ENCODE data around the gene DMPK.

Gene DMPK

GRCh38 chr19:45746866-45747265 lies 35.4 kb downstream of the DMPK start:
- Histone ChIP-seq H3K36me3 (replicated peaks; ENCODE audit: low read depth, low read length) (no peaks in the 10 kb centered on the region), H3K4me3 (ENCODE audit: low read length) (no peak overlapping the region), H3K27me3 (ENCODE audit: low read depth, low read length) (peaks cover 12% of the 10 kb centered on the region), H3K4me2 (ENCODE audit: low read length) (no peak overlapping the region), H2AFZ (ENCODE audit: low read depth, low read length) (no peak overlapping the region), H4K20me1 (ENCODE audit: insufficient read depth, low read length) (no peaks in the 10 kb centered on the region), H3K9ac (ENCODE audit: low read length) (no peak overlapping the region), H3K79me2 (ENCODE audit: low read length) (no peaks in the 10 kb centered on the region), H3K27ac (ENCODE audit: low read length) (no peak overlapping the region), H3K4me1 (ENCODE audit: low read length) (no peaks in the 10 kb centered on the region), H3K9me3 (ENCODE audit: insufficient read depth, low read length) (no peaks in the 10 kb centered on the region)
- TF ChIP-seq CTCF (IDR thresholded peaks at IDR 0.05; ENCODE audit: low read depth, low read length) (no peak), EZH2phosphoT487 (IDR thresholded peaks at IDR 0.05; ENCODE audit: low read depth) (no peak)

- no peak overlapping the region for H2AFZ ChIP-seq (ENCODE audit: low read depth, low read length)
- no peaks in the 10 kb centered on the region for H4K20me1 ChIP-seq (ENCODE audit: insufficient read depth, low read length)
- peaks cover 12% of the 10 kb centered on the region for H3K27me3 ChIP-seq (ENCODE audit: low read depth, low read length)
- no peak overlapping the region for H3K9ac ChIP-seq (ENCODE audit: low read length)
- H3K36me3 ChIP-seq (replicated peaks; ENCODE audit: low read depth, low read length), result no peaks in the 10 kb centered on the region
- H3K79me2 ChIP-seq (ENCODE audit: low read length), result no peaks in the 10 kb centered on the region
- H3K27ac ChIP-seq (ENCODE audit: low read length), result no peak overlapping the region
- H3K4me2 ChIP-seq (ENCODE audit: low read length), result no peak overlapping the region
- H3K9me3 ChIP-seq (ENCODE audit: insufficient read depth, low read length), result no peaks in the 10 kb centered on the region
- no peaks in the 10 kb centered on the region for H3K4me1 ChIP-seq (ENCODE audit: low read length)
- TF ChIP-seq EZH2phosphoT487 (IDR thresholded peaks at IDR 0.05; ENCODE audit: low read depth), result no peak
- H3K4me3 ChIP-seq (ENCODE audit: low read length), result no peak overlapping the region
These were observed 36.7 kb downstream of the DMPK start for GRCh38 chr19:45745606-45746005.

- peaks cover 12% of the 10 kb centered on the region for H3K27me3 ChIP-seq (ENCODE audit: low read depth, low read length)
- H3K4me1 ChIP-seq (ENCODE audit: low read length), result no peaks in the 10 kb centered on the region
- no peak overlapping the region for H3K27ac ChIP-seq (ENCODE audit: low read length)
- no peak overlapping the region for H3K4me3 ChIP-seq (ENCODE audit: low read length)
- TF ChIP-seq CTCF (IDR thresholded peaks at IDR 0.05; ENCODE audit: low read depth, low read length) (no peak), EZH2phosphoT487 (IDR thresholded peaks at IDR 0.05; ENCODE audit: low read depth) (no peak)
- no peak overlapping the region for H3K9ac ChIP-seq (ENCODE audit: low read length)
- no peak overlapping the region for H2AFZ ChIP-seq (ENCODE audit: low read depth, low read length)
- no peak overlapping the region for H3K4me2 ChIP-seq (ENCODE audit: low read length)
- no peaks in the 10 kb centered on the region for H3K36me3 ChIP-seq (replicated peaks; ENCODE audit: low read depth, low read length)
- no peaks in the 10 kb centered on the region for H3K9me3 ChIP-seq (ENCODE audit: insufficient read depth, low read length)
- no peaks in the 10 kb centered on the region for H3K79me2 ChIP-seq (ENCODE audit: low read length)
- no peaks in the 10 kb centered on the region for H4K20me1 ChIP-seq (ENCODE audit: insufficient read depth, low read length)
These were observed 39.3 kb downstream of the DMPK start for GRCh38 chr19:45742969-45743368.

GRCh38 chr19:45739498-45740439 lies 42.5 kb downstream of the DMPK start:
- H3K36me3 ChIP-seq (replicated peaks; ENCODE audit: low read depth, low read length), result no peaks in the 10 kb centered on the region
- TF ChIP-seq CTCF (IDR thresholded peaks at IDR 0.05; ENCODE audit: low read depth, low read length), result no peak
- TF ChIP-seq EZH2phosphoT487 (IDR thresholded peaks at IDR 0.05; ENCODE audit: low read depth), result no peak
- no peak overlapping the region for H3K9ac ChIP-seq (ENCODE audit: low read length)
- H4K20me1 ChIP-seq (ENCODE audit: insufficient read depth, low read length), result no peaks in the 10 kb centered on the region
- no peak overlapping the region for H3K4me3 ChIP-seq (ENCODE audit: low read length)
- H3K27ac ChIP-seq (ENCODE audit: low read length), result no peak overlapping the region
- H3K4me2 ChIP-seq (ENCODE audit: low read length), result no peak overlapping the region
- no peaks in the 10 kb centered on the region for H3K4me1 ChIP-seq (ENCODE audit: low read length)
- no peaks in the 10 kb centered on the region for H3K79me2 ChIP-seq (ENCODE audit: low read length)
- H3K9me3 ChIP-seq (ENCODE audit: insufficient read depth, low read length), result no peaks in the 10 kb centered on the region
- no peak overlapping the region for H2AFZ ChIP-seq (ENCODE audit: low read depth, low read length)
- H3K27me3 ChIP-seq (ENCODE audit: low read depth, low read length), result peaks cover 6% of the 10 kb centered on the region; the same call in 1 of the 2 replicates
